ENCODE measurements around the gene USP24. TPM values are rescaled to one million over a fixed set of nuclear protein-coding genes. Genes with fewer than 3 reads are reported as not detected.

Gene USP24
- total RNA-seq, 1 experiment from 2014 or later = 45.7 TPM

- no peak for DNase-seq (ENCODE audit: unreplicated experiment)
- Mint-ChIP-seq H3K27ac (ENCODE audit: low read depth, unreplicated experiment) (no peak overlapping the region), H3K9me3 (ENCODE audit: unreplicated experiment) (no peaks in the 10 kb centered on the region), H3K36me3 (ENCODE audit: insufficient read depth, unreplicated experiment) (no peaks in the 10 kb centered on the region), H3K27me3 (ENCODE audit: insufficient read depth, unreplicated experiment) (no peaks in the 10 kb centered on the region), H3K4me3 (ENCODE audit: unreplicated experiment) (no peak overlapping the region), H3K4me1 (ENCODE audit: insufficient read depth, unreplicated experiment) (no peaks in the 10 kb centered on the region)
- no peak for TF ChIP-seq CTCF (IDR thresholded peaks at IDR 0.05; ENCODE audit: unreplicated experiment)
- ChIA-PET CTCF (interaction anchor here (0.6 to 1.0 kb wide), 3 partner anchors 26 to 430 kb away, joined by 3 to 5 read pairs (median 4); no protein-coding TSS in a partner anchor), POLR2A (no interaction called here)
- no TSS peak for BruUV-seq (replicated peaks)
- intact Hi-C loops (cut with micrococcal nuclease) = no loop called here
Observed at GRCh38 chr1:55048453-55049270, 166.5 kb downstream of the USP24 start.

- Mint-ChIP-seq H3K9me3 (ENCODE audit: unreplicated experiment) (no peaks in the 10 kb centered on the region), H3K27ac (ENCODE audit: low read depth, unreplicated experiment) (no peak overlapping the region), H3K4me3 (ENCODE audit: unreplicated experiment) (no peak overlapping the region), H3K36me3 (ENCODE audit: insufficient read depth, unreplicated experiment) (no peaks in the 10 kb centered on the region), H3K4me1 (ENCODE audit: insufficient read depth, unreplicated experiment) (no peaks in the 10 kb centered on the region), H3K27me3 (ENCODE audit: insufficient read depth, unreplicated experiment) (no peaks in the 10 kb centered on the region)
- POLR2A ChIA-PET = no interaction called here
- DNase-seq (ENCODE audit: unreplicated experiment) = no peak
- no peak for TF ChIP-seq CTCF (IDR thresholded peaks at IDR 0.05; ENCODE audit: unreplicated experiment)
- CTCF ChIA-PET = no interaction called here
- intact Hi-C loops (cut with micrococcal nuclease) = no loop called here
- no TSS peak for BruUV-seq (replicated peaks)
Observed at GRCh38 chr1:55047611-55048010, 167.6 kb downstream of the USP24 start.

- no peak for DNase-seq (ENCODE audit: unreplicated experiment)
- POLR2A ChIA-PET = no interaction called here
- Mint-ChIP-seq H3K27me3 (ENCODE audit: insufficient read depth, unreplicated experiment) (no peaks in the 10 kb centered on the region), H3K36me3 (ENCODE audit: insufficient read depth, unreplicated experiment) (no peaks in the 10 kb centered on the region), H3K4me1 (ENCODE audit: insufficient read depth, unreplicated experiment) (no peaks in the 10 kb centered on the region), H3K4me3 (ENCODE audit: unreplicated experiment) (no peak overlapping the region), H3K9me3 (ENCODE audit: unreplicated experiment) (no peaks in the 10 kb centered on the region), H3K27ac (ENCODE audit: low read depth, unreplicated experiment) (no peak overlapping the region)
- no TSS peak for BruUV-seq (replicated peaks)
- CTCF ChIA-PET = no interaction called here
- TF ChIP-seq CTCF (IDR thresholded peaks at IDR 0.05; ENCODE audit: unreplicated experiment) = no peak
- intact Hi-C loops (cut with micrococcal nuclease) = no loop called here
Observed at GRCh38 chr1:55046871-55047270, 168.3 kb downstream of the USP24 start.

GRCh38 chr1:55045430-55045829, 169.7 kb downstream of the USP24 start:
- Mint-ChIP-seq H3K9me3 (ENCODE audit: unreplicated experiment) (no peaks in the 10 kb centered on the region), H3K27me3 (ENCODE audit: insufficient read depth, unreplicated experiment) (peaks cover 12% of the 10 kb centered on the region), H3K4me3 (ENCODE audit: unreplicated experiment) (no peak overlapping the region), H3K36me3 (ENCODE audit: insufficient read depth, unreplicated experiment) (no peaks in the 10 kb centered on the region), H3K4me1 (ENCODE audit: insufficient read depth, unreplicated experiment) (no peaks in the 10 kb centered on the region), H3K27ac (ENCODE audit: low read depth, unreplicated experiment) (no peak overlapping the region)
- no TSS peak for BruUV-seq (replicated peaks)
- CTCF ChIA-PET = interaction anchor here (0.6 kb wide), 1 partner anchor 477 kb away, joined by 3 read pairs; no protein-coding TSS in a partner anchor
- no peak for TF ChIP-seq CTCF (IDR thresholded peaks at IDR 0.05; ENCODE audit: unreplicated experiment)
- DNase-seq (ENCODE audit: unreplicated experiment) = no peak
- POLR2A ChIA-PET = interaction anchor here (0.6 kb wide), 1 partner anchor 140 kb away, joined by 3 read pairs; no protein-coding TSS in a partner anchor
- intact Hi-C loops (cut with micrococcal nuclease) = no loop called here
